ENCODE measurements around the gene CELF3.

CELF3 gene

DNA sequence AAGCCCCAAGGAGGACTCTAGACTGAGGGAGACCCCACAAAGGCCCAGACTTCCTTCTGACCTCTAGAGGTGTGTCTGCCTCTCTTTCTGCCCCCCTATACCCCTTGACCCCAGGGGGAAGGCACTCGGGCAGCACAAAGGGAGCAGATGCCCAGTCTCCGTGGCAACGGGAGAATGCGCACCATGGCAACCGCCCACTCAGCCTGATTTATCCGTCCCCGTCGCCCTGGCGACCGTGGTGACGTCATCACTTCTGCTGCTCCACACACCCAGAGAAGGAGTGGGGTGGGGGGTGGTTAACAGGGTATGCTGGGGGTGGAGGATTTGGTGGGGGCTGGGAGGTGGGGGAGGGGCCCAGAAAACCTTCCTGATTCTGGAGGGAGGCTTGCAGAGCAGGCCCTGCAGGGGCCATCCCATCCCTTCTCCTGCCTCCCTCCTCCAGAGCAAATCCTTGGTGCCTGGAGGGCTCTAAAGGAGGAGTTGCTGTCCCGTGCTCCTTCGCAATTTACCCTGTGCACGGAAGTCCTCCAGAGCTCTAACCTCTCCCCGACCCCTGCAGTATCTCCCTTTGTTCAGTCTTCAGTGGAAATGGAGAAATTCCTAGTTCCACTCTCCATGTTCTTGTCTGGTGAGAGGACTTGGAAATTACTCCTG lies 6.3 kb downstream of the CELF3 start:
- Histone ChIP-seq H3K9me3 (ENCODE audit: insufficient read depth, low read length, severe bottlenecking) (no peaks in the 10 kb centered on the region), H2AFZ (ENCODE audit: low read depth, low read length) (no peak overlapping the region), H3K4me2 (ENCODE audit: insufficient read depth, low read length) (no peak overlapping the region), H3K36me3 (ENCODE audit: insufficient read depth, low read length) (no peaks in the 10 kb centered on the region), H3K79me2 (ENCODE audit: insufficient read depth, low read length) (no peaks in the 10 kb centered on the region), H3K27me3 (ENCODE audit: insufficient read depth, low read length, poor library complexity) (peaks cover 11% of the 10 kb centered on the region), H3K4me3 (ENCODE audit: low read depth in 1 of 2, low read length in 2 of 2) (no peak overlapping the region), H3K27ac (ENCODE audit: low read length) (no peak overlapping the region), H3K9ac (ENCODE audit: low read depth, low read length) (no peak overlapping the region), H4K20me1 (ENCODE audit: insufficient read depth, low read length) (0 out of 2 replicates have a peak, but pooled peaks cover 3% of the 10 kb centered on the region), H3K4me1 (ENCODE audit: insufficient read depth, low read length) (no peaks in the 10 kb centered on the region)
- no peak for TF ChIP-seq EZH2 (IDR thresholded peaks at IDR 0.05; ENCODE audit: borderline replicate concordance, low read depth, low read length, severe bottlenecking)
- TF ChIP-seq, protein P1, sequence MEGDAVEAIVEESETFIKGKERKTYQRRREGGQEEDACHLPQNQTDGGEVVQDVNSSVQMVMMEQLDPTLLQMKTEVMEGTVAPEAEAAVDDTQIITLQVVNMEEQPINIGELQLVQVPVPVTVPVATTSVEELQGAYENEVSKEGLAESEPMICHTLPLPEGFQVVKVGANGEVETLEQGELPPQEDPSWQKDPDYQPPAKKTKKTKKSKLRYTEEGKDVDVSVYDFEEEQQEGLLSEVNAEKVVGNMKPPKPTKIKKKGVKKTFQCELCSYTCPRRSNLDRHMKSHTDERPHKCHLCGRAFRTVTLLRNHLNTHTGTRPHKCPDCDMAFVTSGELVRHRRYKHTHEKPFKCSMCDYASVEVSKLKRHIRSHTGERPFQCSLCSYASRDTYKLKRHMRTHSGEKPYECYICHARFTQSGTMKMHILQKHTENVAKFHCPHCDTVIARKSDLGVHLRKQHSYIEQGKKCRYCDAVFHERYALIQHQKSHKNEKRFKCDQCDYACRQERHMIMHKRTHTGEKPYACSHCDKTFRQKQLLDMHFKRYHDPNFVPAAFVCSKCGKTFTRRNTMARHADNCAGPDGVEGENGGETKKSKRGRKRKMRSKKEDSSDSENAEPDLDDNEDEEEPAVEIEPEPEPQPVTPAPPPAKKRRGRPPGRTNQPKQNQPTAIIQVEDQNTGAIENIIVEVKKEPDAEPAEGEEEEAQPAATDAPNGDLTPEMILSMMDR (IDR thresholded peaks at IDR 0.05; ENCODE audit: borderline replicate concordance, extremely low read depth, low read length, poor library complexity, severe bottlenecking) = no peak
- peak; percentile 20 for DNase-seq
- no peak for ATAC-seq (ENCODE audit: insufficient read depth, low read depth)

DNA sequence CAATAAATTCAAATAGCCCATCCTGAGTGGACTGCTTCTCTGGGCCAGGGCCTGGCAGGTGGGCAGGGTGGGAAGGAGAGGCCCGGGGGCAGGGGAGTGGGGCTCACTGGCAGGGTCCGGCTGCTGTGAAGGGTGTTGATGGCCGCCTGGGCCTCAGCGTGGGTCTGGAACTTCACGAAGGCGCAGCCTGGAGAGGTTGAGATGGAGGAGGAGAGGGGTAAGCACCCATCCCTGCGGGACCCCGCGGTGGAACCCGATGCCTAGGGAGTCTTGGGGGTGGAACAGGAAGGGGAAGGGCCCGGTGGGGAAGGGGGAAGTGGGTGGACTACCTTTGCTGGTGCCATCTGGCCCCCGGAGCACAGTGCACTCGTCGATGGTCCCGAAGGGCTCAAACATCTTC lies 7.7 kb downstream of the CELF3 start:
- no peak for ATAC-seq (ENCODE audit: insufficient read depth, low read depth)
- H3K4me3 ChIP-seq (ENCODE audit: low read depth in 1 of 2, low read length in 2 of 2) = no peak overlapping the region
- H3K4me2 ChIP-seq (ENCODE audit: insufficient read depth, low read length) = no peak overlapping the region

DNA sequence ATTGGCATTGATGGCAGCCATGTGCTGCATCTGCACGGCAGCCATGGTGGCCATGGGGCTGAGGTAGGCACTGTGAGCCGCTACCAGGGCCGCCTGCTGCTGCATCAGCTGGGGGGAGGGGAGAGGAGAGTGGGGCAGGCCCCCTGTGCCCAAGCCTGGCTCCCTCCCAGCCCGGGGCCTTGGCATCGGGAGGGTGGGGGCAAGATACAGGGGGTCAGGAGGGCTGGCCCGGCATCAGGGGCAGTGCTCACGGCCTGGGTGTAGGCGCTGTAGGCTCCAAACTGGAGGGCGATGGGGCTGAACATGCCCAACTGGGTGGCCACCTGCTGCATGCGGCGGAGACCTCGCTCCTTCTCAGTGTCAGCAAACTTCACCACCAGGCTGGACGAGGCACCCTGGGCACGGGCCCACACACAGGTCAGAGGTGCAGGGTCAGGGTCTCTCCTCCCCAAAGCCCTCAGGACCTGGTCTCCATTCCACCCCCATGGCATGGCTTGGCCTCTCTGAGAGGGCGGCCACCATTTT lies 9.0 kb downstream of the CELF3 start:
- TF ChIP-seq, protein P1 (IDR thresholded peaks at IDR 0.05; ENCODE audit: borderline replicate concordance, extremely low read depth, low read length, poor library complexity, severe bottlenecking) = no peak
- no peak for TF ChIP-seq EZH2 (IDR thresholded peaks at IDR 0.05; ENCODE audit: borderline replicate concordance, low read depth, low read length, severe bottlenecking)
- H3K9me3 ChIP-seq (ENCODE audit: insufficient read depth, low read length, severe bottlenecking) = no peaks in the 10 kb centered on the region
- DNase-seq (no peak), ATAC-seq (ENCODE audit: insufficient read depth, low read depth) (no peak)
- no peaks in the 10 kb centered on the region for H3K79me2 ChIP-seq (ENCODE audit: insufficient read depth, low read length)
- no peak overlapping the region for H3K9ac ChIP-seq (ENCODE audit: low read depth, low read length)
- no peaks in the 10 kb centered on the region for H3K36me3 ChIP-seq (ENCODE audit: insufficient read depth, low read length)
- H3K4me1 ChIP-seq (ENCODE audit: insufficient read depth, low read length) = peaks cover 10% of the 10 kb centered on the region; the same call in 1 of the 2 replicates
- 0 out of 2 replicates have a peak, but pooled peaks cover 3% of the 10 kb centered on the region for H4K20me1 ChIP-seq (ENCODE audit: insufficient read depth, low read length)
- no peak overlapping the region for H3K4me2 ChIP-seq (ENCODE audit: insufficient read depth, low read length)
- no peak overlapping the region for H2AFZ ChIP-seq (ENCODE audit: low read depth, low read length)
- no peaks in the 10 kb centered on the region for H3K27me3 ChIP-seq (ENCODE audit: insufficient read depth, low read length, poor library complexity)
- no peak overlapping the region for H3K27ac ChIP-seq (ENCODE audit: low read length)
- no peak overlapping the region for H3K4me3 ChIP-seq (ENCODE audit: low read depth in 1 of 2, low read length in 2 of 2)

More for the DNA sequence above, 7.7 kb downstream of the CELF3 start:
- no peak overlapping the region for H3K9ac ChIP-seq (ENCODE audit: low read depth, low read length)
- H4K20me1 ChIP-seq (ENCODE audit: insufficient read depth, low read length) = 0 out of 2 replicates have a peak, but pooled peaks cover 3% of the 10 kb centered on the region
- no peaks in the 10 kb centered on the region for H3K9me3 ChIP-seq (ENCODE audit: insufficient read depth, low read length, severe bottlenecking)
- H3K27ac ChIP-seq (ENCODE audit: low read length) = no peak overlapping the region
- peaks cover 4% of the 10 kb centered on the region for H3K27me3 ChIP-seq (ENCODE audit: insufficient read depth, low read length, poor library complexity)
- H3K4me1 ChIP-seq (ENCODE audit: insufficient read depth, low read length) = no peaks in the 10 kb centered on the region
- DNase-seq = no peak
- no peak for TF ChIP-seq EZH2 (IDR thresholded peaks at IDR 0.05; ENCODE audit: borderline replicate concordance, low read depth, low read length, severe bottlenecking)
- TF ChIP-seq, protein P1 (IDR thresholded peaks at IDR 0.05; ENCODE audit: borderline replicate concordance, extremely low read depth, low read length, poor library complexity, severe bottlenecking) = no peak
- H3K36me3 ChIP-seq (ENCODE audit: insufficient read depth, low read length) = no peaks in the 10 kb centered on the region
- no peaks in the 10 kb centered on the region for H3K79me2 ChIP-seq (ENCODE audit: insufficient read depth, low read length)
- H2AFZ ChIP-seq (ENCODE audit: low read depth, low read length) = no peak overlapping the region
